ENCODE measurements around the gene ZSWIM1. TPM values are rescaled to one million over a fixed set of nuclear protein-coding genes. Genes with fewer than 3 reads are reported as not detected.

ZSWIM1 gene
- total and polyA plus RNA-seq, 2 of the 4 experiments (the other 2 are of a cell fraction): 4.2 to 10.0 TPM

- BruUV-seq (replicated peaks): no TSS peak
- no peak overlapping the region for H2BK20ac ChIP-seq (ENCODE audit: low read depth, low read length)
- no peak overlapping the region for H3K27ac ChIP-seq (ENCODE audit: insufficient read depth, low read length)
- no peak overlapping the region for H4K91ac ChIP-seq (ENCODE audit: insufficient read depth, low read depth, low read length)
- H2BK15ac ChIP-seq (ENCODE audit: low read depth, low read length): no peak overlapping the region
- H3K23ac ChIP-seq (ENCODE audit: low read depth, low read length): no peak overlapping the region
- no peaks in the 10 kb centered on the region for H3K27me3 ChIP-seq (ENCODE audit: control insufficient read depth, insufficient read depth, low read length)
- no peaks in the 10 kb centered on the region for H4K20me1 ChIP-seq (ENCODE audit: insufficient read depth, low read length)
- ChIA-PET CTCF (interaction anchor here (1.7 kb wide), 1 partner anchor 133 kb away, joined by 3 read pairs; no protein-coding TSS in a partner anchor), POLR2A (ENCODE audit: unreplicated experiment) (no interaction called here)
- DNase-seq: no peak
- H2AFZ ChIP-seq (replicated peaks; ENCODE audit: low read length, poor library complexity): no peak overlapping the region
- no peak overlapping the region for H2AK5ac ChIP-seq (ENCODE audit: low read depth, low read length)
- no peak overlapping the region for H4K5ac ChIP-seq (ENCODE audit: low read depth, low read length)
- H2BK120ac ChIP-seq (ENCODE audit: low read depth, low read length): no peak overlapping the region
- dilution Hi-C loops (cut with HindIII; ENCODE audit: low sequenced_read_pairs, unreplicated experiment) (no loop called here), in situ Hi-C loops (cut with MboI; ENCODE audit: low sequenced_read_pairs) (no loop called here), intact Hi-C loops (cut with micrococcal nuclease) (loop anchor here (10.0 kb wide), 1 partner anchor 98 kb away; the partner anchor contains the start of gene PCIF1)
- H3K4me1 ChIP-seq (ENCODE audit: control insufficient read depth, insufficient read depth, low read length): peaks cover 18% of the 10 kb centered on the region
- no peak overlapping the region for H2BK5ac ChIP-seq (ENCODE audit: low read depth, low read length, poor library complexity, severe bottlenecking)
- no peaks in the 10 kb centered on the region for H3K9me3 ChIP-seq (ENCODE audit: control insufficient read depth, insufficient read depth, low read length)
- H3K9me1 ChIP-seq (ENCODE audit: insufficient read depth, low read length): peaks cover 17% of the 10 kb centered on the region
- H3K9ac ChIP-seq (ENCODE audit: low read depth, low read length): no peak overlapping the region
- no peak for ATAC-seq (ENCODE audit: low read depth)
- H3K36me3 ChIP-seq (ENCODE audit: control insufficient read depth, insufficient read depth, low read length): peaks cover 27% of the 10 kb centered on the region
- H3K4me2 ChIP-seq (ENCODE audit: low read depth, low read length): peak overlapping the region; percentile 48; the same call in 1 of the 2 replicates
- H2AK9ac ChIP-seq (replicated peaks; ENCODE audit: low read depth, low read length, poor library complexity): peak overlapping the region; percentile 4
- H3K79me1 ChIP-seq (ENCODE audit: low read depth in 1 of 2, low read length in 2 of 2): peaks cover 15 to 27% of the 10 kb centered on the region in 2 experiments
- no peak overlapping the region for H3K14ac ChIP-seq (replicated peaks; ENCODE audit: low read depth, low read length)
- no peak overlapping the region for H3K18ac ChIP-seq (ENCODE audit: low read depth, low read length)
- no CpG with 5 or more reads among the region's 1 CpG for whole genome bisulfite sequencing, 2 experiments (ENCODE audit: extremely low coverage in 2 of 2, insufficient read length in 1 of 2)
- no peak overlapping the region for H3K4ac ChIP-seq (ENCODE audit: low read depth, low read length)
- no peak overlapping the region for H4K8ac ChIP-seq (ENCODE audit: low read depth in 2 of 2, low read length in 2 of 2)
- TF ChIP-seq NFE2L2 (IDR thresholded peaks at IDR 0.05; ENCODE audit: low read depth, low read length): no peak
- no peak for TF ChIP-seq FOS (IDR thresholded peaks at IDR 0.05; ENCODE audit: low read depth, low read length)
- no peak for TF ChIP-seq CEBPB (IDR thresholded peaks at IDR 0.05; ENCODE audit: low read depth, low read length)
- no peak for TF ChIP-seq RAD21 (IDR thresholded peaks at IDR 0.05; ENCODE audit: low read length)
- no peak for TF ChIP-seq MXI1 (IDR thresholded peaks at IDR 0.05; ENCODE audit: borderline replicate concordance, low read depth, low read length)
- TF ChIP-seq BHLHE40 (IDR thresholded peaks at IDR 0.05; ENCODE audit: low read depth, low read length): no peak
- no peak for TF ChIP-seq RFX5 (IDR thresholded peaks at IDR 0.05; ENCODE audit: low read depth, low read length)
- TF ChIP-seq SMC3 (IDR thresholded peaks at IDR 0.05; ENCODE audit: low read depth, low read length): no peak
- TF ChIP-seq ELK1 (IDR thresholded peaks at IDR 0.05; ENCODE audit: borderline replicate concordance, low read depth, low read length): no peak
- no peak for TF ChIP-seq MAFK (IDR thresholded peaks at IDR 0.05; ENCODE audit: low read depth, low read length)
- TF ChIP-seq POLR2A (IDR thresholded peaks at IDR 0.05; ENCODE audit: low read depth, low read length): no peak
- TF ChIP-seq MAZ (IDR thresholded peaks at IDR 0.05; ENCODE audit: borderline replicate concordance, low read depth, low read length): no peak
- TF ChIP-seq CTCF (conservative IDR thresholded peaks at IDR 0.05; ENCODE audit: low read depth, low read length): no peak
- TF ChIP-seq CHD1 (IDR thresholded peaks at IDR 0.05; ENCODE audit: low read depth, low read length): no peak
- no peak for TF ChIP-seq USF2 (IDR thresholded peaks at IDR 0.05; ENCODE audit: low read depth, low read length)
- TF ChIP-seq RCOR1 (IDR thresholded peaks at IDR 0.05; ENCODE audit: insufficient replicate concordance, low read length): no peak
- H3K4me3 ChIP-seq (ENCODE audit: insufficient read depth, low read depth, low read length): no peak overlapping the region
- no peak overlapping the region for H3K56ac ChIP-seq (ENCODE audit: extremely low read depth, insufficient read depth, low read length)
These were observed 44.2 kb upstream of the ZSWIM1 start for GRCh38 chr20:45836841-45837240.
